ENCODE measurements around the gene OXT. TPM values are rescaled to one million over a fixed set of nuclear protein-coding genes. Genes with fewer than 3 reads are reported as not detected.
A peak's percentile ranks its signal among the peaks of the same experiment; 100 is the strongest.

The OXT gene
- total and polyA plus RNA-seq, 2 of the 13 experiments (the other 11 are each of a cell fraction or from before 2014, with no cell fraction given) = not detected

DNA sequence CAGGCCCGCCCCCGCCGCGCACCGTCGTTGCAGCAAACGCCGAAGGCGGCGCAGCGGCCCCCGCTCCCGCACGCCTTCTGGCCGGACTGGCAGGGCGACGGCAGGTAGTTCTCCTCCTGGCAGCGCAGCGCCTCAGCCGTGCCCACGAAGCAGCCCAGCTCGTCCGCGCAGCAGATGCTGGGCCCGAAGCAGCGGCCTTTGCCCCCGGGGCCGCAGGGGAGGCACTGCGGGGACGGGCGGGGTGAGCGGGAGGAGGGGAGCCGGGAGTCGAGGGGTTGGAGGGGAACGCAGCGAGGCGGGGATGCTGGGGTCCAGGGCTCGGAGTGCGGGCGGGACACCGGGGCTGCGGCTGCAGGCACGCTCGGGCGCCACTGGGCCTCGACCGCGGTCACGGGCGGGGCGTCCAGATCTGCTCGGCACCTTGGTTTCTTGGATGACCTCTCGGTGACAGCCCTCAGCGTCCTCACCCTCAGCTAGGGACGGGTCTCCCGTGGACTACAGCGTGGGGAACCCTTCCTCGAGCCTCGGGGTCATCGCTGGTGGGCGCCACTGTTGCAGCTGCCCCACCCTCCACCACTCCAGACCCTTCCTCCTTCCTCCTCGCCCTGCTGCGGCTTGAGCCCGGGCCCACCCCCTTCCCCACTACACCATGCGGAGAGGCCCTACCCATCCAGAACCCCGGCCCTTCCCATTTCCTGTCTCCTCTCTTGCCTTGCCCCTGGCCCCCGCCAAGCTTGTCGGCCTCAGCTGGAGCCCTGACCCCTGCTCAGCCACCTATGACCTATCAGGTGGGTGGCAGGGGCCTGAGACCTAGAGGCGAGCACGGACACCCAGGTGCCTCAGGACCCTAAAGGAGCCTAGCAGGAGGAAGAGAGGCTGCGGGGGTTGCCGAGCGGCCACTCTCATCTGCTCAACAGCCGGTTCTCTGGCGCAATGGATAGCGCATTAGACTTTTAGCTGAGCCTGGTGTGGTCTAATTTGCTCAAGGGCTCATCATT, 11.8 kb downstream of the OXT start (continued):
- TF ChIP-seq, protein P1, sequence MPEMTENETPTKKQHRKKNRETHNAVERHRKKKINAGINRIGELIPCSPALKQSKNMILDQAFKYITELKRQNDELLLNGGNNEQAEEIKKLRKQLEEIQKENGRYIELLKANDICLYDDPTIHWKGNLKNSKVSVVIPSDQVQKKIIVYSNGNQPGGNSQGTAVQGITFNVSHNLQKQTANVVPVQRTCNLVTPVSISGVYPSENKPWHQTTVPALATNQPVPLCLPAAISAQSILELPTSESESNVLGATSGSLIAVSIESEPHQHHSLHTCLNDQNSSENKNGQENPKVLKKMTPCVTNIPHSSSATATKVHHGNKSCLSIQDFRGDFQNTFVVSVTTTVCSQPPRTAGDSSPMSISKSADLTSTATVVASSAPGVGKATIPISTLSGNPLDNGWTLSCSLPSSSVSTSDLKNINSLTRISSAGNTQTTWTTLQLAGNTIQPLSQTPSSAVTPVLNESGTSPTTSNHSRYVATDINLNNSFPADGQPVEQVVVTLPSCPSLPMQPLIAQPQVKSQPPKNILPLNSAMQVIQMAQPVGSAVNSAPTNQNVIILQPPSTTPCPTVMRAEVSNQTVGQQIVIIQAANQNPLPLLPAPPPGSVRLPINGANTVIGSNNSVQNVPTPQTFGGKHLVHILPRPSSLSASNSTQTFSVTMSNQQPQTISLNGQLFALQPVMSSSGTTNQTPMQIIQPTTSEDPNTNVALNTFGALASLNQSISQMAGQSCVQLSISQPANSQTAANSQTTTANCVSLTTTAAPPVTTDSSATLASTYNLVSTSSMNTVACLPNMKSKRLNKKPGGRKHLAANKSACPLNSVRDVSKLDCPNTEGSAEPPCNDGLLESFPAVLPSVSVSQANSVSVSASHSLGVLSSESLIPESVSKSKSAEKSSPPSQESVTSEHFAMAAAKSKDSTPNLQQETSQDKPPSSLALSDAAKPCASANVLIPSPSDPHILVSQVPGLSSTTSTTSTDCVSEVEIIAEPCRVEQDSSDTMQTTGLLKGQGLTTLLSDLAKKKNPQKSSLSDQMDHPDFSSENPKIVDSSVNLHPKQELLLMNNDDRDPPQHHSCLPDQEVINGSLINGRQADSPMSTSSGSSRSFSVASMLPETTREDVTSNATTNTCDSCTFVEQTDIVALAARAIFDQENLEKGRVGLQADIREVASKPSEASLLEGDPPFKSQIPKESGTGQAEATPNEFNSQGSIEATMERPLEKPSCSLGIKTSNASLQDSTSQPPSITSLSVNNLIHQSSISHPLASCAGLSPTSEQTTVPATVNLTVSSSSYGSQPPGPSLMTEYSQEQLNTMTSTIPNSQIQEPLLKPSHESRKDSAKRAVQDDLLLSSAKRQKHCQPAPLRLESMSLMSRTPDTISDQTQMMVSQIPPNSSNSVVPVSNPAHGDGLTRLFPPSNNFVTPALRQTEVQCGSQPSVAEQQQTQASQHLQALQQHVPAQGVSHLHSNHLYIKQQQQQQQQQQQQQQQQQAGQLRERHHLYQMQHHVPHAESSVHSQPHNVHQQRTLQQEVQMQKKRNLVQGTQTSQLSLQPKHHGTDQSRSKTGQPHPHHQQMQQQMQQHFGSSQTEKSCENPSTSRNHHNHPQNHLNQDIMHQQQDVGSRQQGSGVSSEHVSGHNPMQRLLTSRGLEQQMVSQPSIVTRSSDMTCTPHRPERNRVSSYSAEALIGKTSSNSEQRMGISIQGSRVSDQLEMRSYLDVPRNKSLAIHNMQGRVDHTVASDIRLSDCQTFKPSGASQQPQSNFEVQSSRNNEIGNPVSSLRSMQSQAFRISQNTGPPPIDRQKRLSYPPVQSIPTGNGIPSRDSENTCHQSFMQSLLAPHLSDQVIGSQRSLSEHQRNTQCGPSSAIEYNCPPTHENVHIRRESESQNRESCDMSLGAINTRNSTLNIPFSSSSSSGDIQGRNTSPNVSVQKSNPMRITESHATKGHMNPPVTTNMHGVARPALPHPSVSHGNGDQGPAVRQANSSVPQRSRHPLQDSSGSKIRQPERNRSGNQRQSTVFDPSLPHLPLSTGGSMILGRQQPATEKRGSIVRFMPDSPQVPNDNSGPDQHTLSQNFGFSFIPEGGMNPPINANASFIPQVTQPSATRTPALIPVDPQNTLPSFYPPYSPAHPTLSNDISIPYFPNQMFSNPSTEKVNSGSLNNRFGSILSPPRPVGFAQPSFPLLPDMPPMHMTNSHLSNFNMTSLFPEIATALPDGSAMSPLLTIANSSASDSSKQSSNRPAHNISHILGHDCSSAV (CRISPR knock-in tag; IDR thresholded peaks at IDR 0.05; ENCODE audit: borderline replicate concordance) = no peak
- TF ChIP-seq ZMAT3 (CRISPR knock-in tag; conservative IDR thresholded peaks at IDR 0.05) (no peak), ZNF850 (CRISPR knock-in tag; conservative IDR thresholded peaks at IDR 0.05) (no peak), MTF2 (CRISPR knock-in tag; IDR thresholded peaks at IDR 0.05; ENCODE audit: borderline replicate concordance) (no peak), ZMYM2 (CRISPR knock-in tag; IDR thresholded peaks at IDR 0.05) (no peak)
- TF ChIP-seq, protein P2, sequence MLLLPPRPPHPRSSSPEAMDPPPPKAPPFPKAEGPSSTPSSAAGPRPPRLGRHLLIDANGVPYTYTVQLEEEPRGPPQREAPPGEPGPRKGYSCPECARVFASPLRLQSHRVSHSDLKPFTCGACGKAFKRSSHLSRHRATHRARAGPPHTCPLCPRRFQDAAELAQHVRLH (CRISPR knock-in tag; IDR thresholded peaks at IDR 0.05; ENCODE audit: borderline replicate concordance, low read depth) = no peak
- TF ChIP-seq, protein P3, sequence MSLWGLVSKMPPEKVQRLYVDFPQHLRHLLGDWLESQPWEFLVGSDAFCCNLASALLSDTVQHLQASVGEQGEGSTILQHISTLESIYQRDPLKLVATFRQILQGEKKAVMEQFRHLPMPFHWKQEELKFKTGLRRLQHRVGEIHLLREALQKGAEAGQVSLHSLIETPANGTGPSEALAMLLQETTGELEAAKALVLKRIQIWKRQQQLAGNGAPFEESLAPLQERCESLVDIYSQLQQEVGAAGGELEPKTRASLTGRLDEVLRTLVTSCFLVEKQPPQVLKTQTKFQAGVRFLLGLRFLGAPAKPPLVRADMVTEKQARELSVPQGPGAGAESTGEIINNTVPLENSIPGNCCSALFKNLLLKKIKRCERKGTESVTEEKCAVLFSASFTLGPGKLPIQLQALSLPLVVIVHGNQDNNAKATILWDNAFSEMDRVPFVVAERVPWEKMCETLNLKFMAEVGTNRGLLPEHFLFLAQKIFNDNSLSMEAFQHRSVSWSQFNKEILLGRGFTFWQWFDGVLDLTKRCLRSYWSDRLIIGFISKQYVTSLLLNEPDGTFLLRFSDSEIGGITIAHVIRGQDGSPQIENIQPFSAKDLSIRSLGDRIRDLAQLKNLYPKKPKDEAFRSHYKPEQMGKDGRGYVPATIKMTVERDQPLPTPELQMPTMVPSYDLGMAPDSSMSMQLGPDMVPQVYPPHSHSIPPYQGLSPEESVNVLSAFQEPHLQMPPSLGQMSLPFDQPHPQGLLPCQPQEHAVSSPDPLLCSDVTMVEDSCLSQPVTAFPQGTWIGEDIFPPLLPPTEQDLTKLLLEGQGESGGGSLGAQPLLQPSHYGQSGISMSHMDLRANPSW (CRISPR knock-in tag; IDR thresholded peaks at IDR 0.05; ENCODE audit: borderline replicate concordance) = 0 out of 2 replicates have a peak, but pooled peaks have one; percentile 39
- TF ChIP-seq, protein P4, sequence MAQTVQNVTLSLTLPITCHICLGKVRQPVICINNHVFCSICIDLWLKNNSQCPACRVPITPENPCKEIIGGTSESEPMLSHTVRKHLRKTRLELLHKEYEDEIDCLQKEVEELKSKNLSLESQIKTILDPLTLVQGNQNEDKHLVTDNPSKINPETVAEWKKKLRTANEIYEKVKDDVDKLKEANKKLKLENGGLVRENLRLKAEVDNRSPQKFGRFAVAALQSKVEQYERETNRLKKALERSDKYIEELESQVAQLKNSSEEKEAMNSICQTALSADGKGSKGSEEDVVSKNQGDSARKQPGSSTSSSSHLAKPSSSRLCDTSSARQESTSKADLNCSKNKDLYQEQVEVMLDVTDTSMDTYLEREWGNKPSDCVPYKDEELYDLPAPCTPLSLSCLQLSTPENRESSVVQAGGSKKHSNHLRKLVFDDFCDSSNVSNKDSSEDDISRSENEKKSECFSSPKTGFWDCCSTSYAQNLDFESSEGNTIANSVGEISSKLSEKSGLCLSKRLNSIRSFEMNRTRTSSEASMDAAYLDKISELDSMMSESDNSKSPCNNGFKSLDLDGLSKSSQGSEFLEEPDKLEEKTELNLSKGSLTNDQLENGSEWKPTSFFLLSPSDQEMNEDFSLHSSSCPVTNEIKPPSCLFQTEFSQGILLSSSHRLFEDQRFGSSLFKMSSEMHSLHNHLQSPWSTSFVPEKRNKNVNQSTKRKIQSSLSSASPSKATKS (CRISPR knock-in tag; IDR thresholded peaks at IDR 0.05) = no peak
- TF ChIP-seq, protein P5, sequence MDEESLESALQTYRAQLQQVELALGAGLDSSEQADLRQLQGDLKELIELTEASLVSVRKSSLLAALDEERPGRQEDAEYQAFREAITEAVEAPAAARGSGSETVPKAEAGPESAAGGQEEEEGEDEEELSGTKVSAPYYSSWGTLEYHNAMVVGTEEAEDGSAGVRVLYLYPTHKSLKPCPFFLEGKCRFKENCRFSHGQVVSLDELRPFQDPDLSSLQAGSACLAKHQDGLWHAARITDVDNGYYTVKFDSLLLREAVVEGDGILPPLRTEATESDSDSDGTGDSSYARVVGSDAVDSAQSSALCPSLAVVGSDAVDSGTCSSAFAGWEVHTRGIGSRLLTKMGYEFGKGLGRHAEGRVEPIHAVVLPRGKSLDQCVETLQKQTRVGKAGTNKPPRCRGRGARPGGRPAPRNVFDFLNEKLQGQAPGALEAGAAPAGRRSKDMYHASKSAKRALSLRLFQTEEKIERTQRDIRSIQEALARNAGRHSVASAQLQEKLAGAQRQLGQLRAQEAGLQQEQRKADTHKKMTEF (CRISPR knock-in tag; IDR thresholded peaks at IDR 0.05) = no peak
